ENCODE measurements around the gene CT45A9.
"Not testable (repeated sequence)": the region's sequence is repeated elsewhere in the genome, so short reads cannot be mapped to it uniquely, and the experiment has no call there.

CT45A9 gene

GRCh38 chrX:135871712-135872111 lies at the start of gene CT45A9:
Gene CT45A9, minus strand, starts transcription at chrX:135871812. Its CDS starts 3,751 bp downstream, at chrX:135868061.
- DNase-seq, result not testable (repeated sequence)

DNA sequence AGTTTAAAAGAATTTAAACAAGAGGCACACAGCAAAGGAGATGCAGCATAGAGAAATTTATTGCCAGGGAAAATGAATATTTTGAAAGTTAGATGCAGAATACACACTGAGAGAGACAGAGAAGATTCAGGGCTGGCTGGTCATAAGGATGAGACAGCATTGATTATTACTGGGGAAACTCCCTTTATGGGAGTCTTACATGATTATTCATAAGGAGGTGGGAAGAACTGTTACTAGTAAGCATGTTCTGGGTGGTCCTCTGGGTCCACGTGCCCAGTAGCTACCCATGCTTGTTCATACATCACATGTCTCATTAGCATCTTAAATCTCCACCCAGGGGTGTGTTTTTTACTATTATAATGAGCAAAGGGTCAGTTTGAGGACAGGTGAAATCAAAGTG lies 48.9 kb upstream of the CT45A9 start:
- not testable (repeated sequence) for DNase-seq

- no peak for DNase-seq
Measured at GRCh38 chrX:135914404-135914803, 42.8 kb upstream of the CT45A9 start.

- DNase-seq, result no peak
Measured at GRCh38 chrX:135910251-135910650, 38.6 kb upstream of the CT45A9 start.

GRCh38 chrX:135893294-135893817 lies 21.7 kb upstream of the CT45A9 start, which contains the start of the genes CT45A10 and SAGE1:
Gene CT45A10, minus strand, starts transcription at chrX:135893444. Its CDS starts 8,100 bp downstream, at chrX:135885344.
Gene SAGE1, plus strand, starts transcription at chrX:135893716. Its CDS starts 2,527 bp downstream, at chrX:135896243.
- no peak for DNase-seq

DNA sequence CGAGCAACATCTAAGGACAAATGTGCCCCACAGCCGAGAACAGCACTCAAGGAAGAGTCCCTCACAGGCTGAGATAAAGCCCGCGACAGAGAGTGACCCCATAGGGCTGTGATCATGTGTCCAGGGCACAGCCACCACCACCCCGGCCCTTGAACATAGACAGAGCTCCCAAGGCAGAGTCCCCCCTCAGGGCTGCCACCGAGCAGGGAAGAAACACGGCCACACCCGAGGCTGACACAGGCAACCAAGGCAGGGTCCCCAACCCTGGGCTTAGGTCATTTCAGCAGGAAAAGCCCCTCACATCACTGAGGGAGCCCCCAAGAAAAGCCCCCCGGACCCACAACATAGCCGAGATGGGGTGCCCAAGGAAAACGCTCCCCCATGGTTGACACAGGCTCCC lies 21.2 kb upstream of the CT45A9 start:
- no peak for DNase-seq

GRCh38 chrX:135890087-135890585 lies 18.5 kb upstream of the CT45A9 start:
- DNase-seq, result no peak

DNA sequence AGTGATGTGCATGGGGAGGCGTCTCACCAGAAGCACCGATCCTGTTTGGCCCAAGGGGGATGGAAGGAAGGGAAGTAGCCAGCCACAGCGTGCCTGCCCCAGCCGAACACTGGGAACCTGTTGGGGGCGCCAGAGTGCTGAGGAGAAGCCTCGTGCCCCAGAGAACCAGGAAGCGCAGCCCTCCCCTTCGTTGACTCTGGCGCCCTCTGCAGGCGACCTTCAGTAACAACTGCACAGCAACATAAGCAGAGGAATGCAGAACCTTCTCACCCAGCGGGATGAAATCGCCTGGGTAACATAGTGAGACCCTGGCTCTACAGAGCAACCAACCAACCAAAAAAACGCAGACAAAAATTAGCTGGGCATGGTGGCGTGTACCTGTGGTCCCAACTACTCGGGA lies 17.4 kb upstream of the CT45A9 start:
- DNase-seq, result not testable (repeated sequence)

DNA sequence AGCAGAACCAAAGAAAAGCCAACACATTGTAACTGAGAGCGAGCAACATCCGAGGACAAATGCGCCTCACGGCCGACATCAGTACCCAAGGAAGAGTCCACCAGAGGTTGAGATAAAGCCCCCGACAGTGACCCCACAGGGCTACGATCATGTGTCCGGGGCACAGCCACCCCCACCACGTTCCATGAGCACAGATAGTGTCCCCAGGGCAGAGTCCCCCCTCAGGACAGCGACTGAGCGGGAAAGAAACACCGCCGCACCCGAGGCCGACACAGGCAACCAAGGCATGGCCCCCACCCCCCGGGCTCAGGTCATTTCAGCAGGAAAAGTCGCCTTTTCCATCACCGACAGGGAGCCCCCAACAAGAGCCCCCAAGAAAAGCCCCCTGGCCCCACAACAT lies 16.6 kb upstream of the CT45A9 start:
- not testable (repeated sequence) for DNase-seq

GRCh38 chrX:135882741-135883140 lies 11.1 kb upstream of the CT45A9 start:
- DNase-seq, result not testable (repeated sequence)

- DNase-seq, result not testable (repeated sequence)
Measured at GRCh38 chrX:135854438-135854837, 17.2 kb downstream of the CT45A9 start, which contains the start of gene CT45A8. Gene CT45A8, minus strand, starts transcription at chrX:135854538. Its CDS starts 3,755 bp downstream, at chrX:135850783.

DNA sequence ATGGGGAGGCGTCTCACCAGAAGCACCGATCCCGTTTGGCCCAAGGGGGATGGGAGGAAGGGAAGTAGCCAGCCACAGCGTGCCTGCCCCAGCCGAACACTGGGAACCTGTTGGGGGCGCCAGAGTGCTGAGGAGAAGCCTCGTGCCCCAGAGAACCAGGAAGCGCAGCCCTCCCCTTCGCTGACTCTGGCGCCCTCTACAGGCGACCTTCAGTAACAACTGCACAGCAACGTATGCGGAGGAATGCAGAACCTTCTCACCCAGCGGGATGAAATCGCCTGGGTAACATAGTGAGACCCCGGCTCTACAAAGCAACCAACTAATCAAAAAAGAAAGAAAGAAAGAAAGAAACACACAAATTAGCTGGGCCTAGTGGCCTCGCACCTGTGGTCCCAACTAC lies 34.4 kb downstream of the CT45A9 start, which contains the start of gene CT45A7:
CT45A7 (minus strand) TSS at position 101 of the 400 bp plus-strand sequence. CDS start 3,747 bp downstream, outside the sequence.
- not testable (repeated sequence) for DNase-seq

DNA sequence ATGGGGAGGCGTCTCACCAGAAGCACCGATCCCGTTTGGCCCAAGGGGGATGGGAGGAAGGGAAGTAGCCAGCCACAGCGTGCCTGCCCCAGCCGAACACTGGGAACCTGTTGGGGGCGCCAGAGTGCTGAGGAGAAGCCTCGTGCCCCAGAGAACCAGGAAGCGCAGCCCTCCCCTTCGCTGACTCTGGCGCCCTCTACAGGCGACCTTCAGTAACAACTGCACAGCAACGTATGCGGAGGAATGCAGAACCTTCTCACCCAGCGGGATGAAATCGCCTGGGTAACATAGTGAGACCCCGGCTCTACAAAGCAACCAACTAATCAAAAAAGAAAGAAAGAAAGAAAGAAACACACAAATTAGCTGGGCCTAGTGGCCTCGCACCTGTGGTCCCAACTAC lies 51.7 kb downstream of the CT45A9 start, which contains the start of gene CT45A2:
CT45A2 (minus strand) TSS at position 101 of the 400 bp plus-strand sequence. CDS start 3,747 bp downstream, outside the sequence.
- DNase-seq, result not testable (repeated sequence)
